Adrenal gland (tissue), 5 donors: ENCODE data around the gene CHRNA10.

ENCODE experiments used
- CTCF ChIP-seq, 6 experiments: fragments of 450-650 bp in 4 of 6; fragments of 200-600 bp in 2 of 6; sonication (generic) in 1 of 6; IDR thresholded peaks; 1 replicate in 5 of 6; 2 replicates in 1 of 6; pipeline versions ENCODE4 v1.5.1 to v1.8.0; 2016 to 2021; ENCODE audit warnings: antibody characterized with exemption in 6 of 6, mild to moderate bottlenecking in 2 of 6, moderate library complexity in 1 of 6
- POLR2A ChIP-seq, 2 donors: fragments of 450-650 bp; IDR thresholded peaks; one replicate each; pipeline ENCODE4 v1.6.1; 2017; ENCODE audit warnings: antibody characterized with exemption in 2 of 2, mild to moderate bottlenecking in 2 of 2, moderate library complexity in 1 of 2
- donor health status: DM: no; HTN: no; CAD: no.

GRCh38 chr11:3669742-3670183, 1.4 kb downstream of the CHRNA10 start:
- TF ChIP-seq CTCF (IDR thresholded peaks at IDR 0.05) (no peak), POLR2A (IDR thresholded peaks at IDR 0.05) (no peak)
